SK-N-SH (cell line): Measurements from ENCODE around the gene DNAJA2. TPM values are rescaled to one million over a fixed set of nuclear protein-coding genes. Genes with fewer than 3 reads are reported as not detected.

Experiments
- CTCF ChIA-PET: fragments of 300-600, 350-600 bp; formaldehyde crosslinking; extraction: SDS; loops from one replicate; lab custom pipeline; 2021; lab: Yijun Ruan, JAX
- POLR2A ChIA-PET: fragments of 350-600 bp; sonication (Branson Sonifier 250); formaldehyde crosslinking; extraction: SDS; loops from one replicate; lab custom pipeline; 2020; ENCODE audit warnings: antibody characterized with exemption, inconsistent platforms; lab: Yijun Ruan, JAX
- DNase-seq: peaks from one replicate; pipeline ENCODE4 v3.0.0; 2012
- H2AFZ ChIP-seq: fragments of 200-600 bp; sonication (generic); 2 replicates; pipeline ENCODE4 v1.8.1; 2016; ENCODE audit warnings: antibody characterized with exemption, mild to moderate bottlenecking, low read depth
- H3F3A ChIP-seq: fragments of 200-600 bp; sonication (generic); replicated peaks from 2 replicates; pipeline ENCODE3; 2016; ENCODE audit warnings: antibody characterized with exemption, mild to moderate bottlenecking; ENCODE audit not compliant: insufficient read depth
- H3K27ac ChIP-seq, 2 experiments: fragments of 200-500 bp in 1 of 2; fragments of 200-600 bp in 1 of 2; sonication (Bioruptor generic) in 1 of 2; sonication (generic), shearing (Covaris generic) in 1 of 2; 2 replicates each; pipeline versions ENCODE4 v1.5.1 to v1.6.1; 2014 to 2016; ENCODE audit warnings: low read depth in 2 of 2, inconsistent platforms in 1 of 2, low read length in 1 of 2, mild to moderate bottlenecking in 1 of 2, mixed read lengths in 1 of 2
- H3K27me3 ChIP-seq: fragments of 200-600 bp; sonication (generic), shearing (Covaris generic); 2 replicates; pipeline ENCODE4 v1.6.1; 2016; ENCODE audit warnings: mixed run types; ENCODE audit not compliant: insufficient read depth
- H3K36me3 ChIP-seq, 2 experiments: fragments of 200-500 bp in 1 of 2; fragments of 200-600 bp in 1 of 2; sonication (Bioruptor generic) in 1 of 2; sonication (generic) in 1 of 2; replicated peaks in 1 of 2; 2 replicates each; pipeline versions ENCODE3 to v1.5.1; 2014 to 2016; ENCODE audit warnings: low read length in 1 of 2, mild to moderate bottlenecking in 1 of 2; ENCODE audit not compliant: insufficient read depth in 2 of 2, control insufficient read depth in 1 of 2
- H3K4me1 ChIP-seq, 2 experiments: fragments of 200-500 bp in 1 of 2; fragments of 200-600 bp in 1 of 2; sonication (Bioruptor generic) in 1 of 2; sonication (generic), shearing (Covaris generic) in 1 of 2; 2 replicates each; pipeline versions ENCODE4 v1.5.1 to v1.6.1; 2014 to 2016; ENCODE audit warnings: low read depth in 1 of 2, low read length in 1 of 2, mixed run types in 1 of 2; ENCODE audit not compliant: insufficient read depth in 2 of 2, control insufficient read depth in 1 of 2
- H3K4me2 ChIP-seq: fragments of 200-600 bp; sonication (generic), shearing (Covaris generic); 2 replicates; pipeline ENCODE4 v1.6.1; 2017; ENCODE audit warnings: mixed run types
- H3K4me3 ChIP-seq, 2 experiments: fragments of 200-500 bp in 1 of 2; fragments of 200-600 bp in 1 of 2; sonication (Bioruptor generic) in 1 of 2; sonication (generic), shearing (Covaris generic) in 1 of 2; 2 replicates each; pipeline versions ENCODE4 v1.5.1 to v1.8.1; 2014 to 2016; ENCODE audit warnings: low read depth in 2 of 2, inconsistent platforms in 1 of 2, low read length in 1 of 2, mild to moderate bottlenecking in 1 of 2, mixed read lengths in 1 of 2, moderate library complexity in 1 of 2
- H3K79me2 ChIP-seq: fragments of 200-600 bp; sonication (generic); 2 replicates; pipeline ENCODE4 v1.8.1; 2017; ENCODE audit warnings: mild to moderate bottlenecking; ENCODE audit not compliant: insufficient read depth
- H3K9ac ChIP-seq: fragments of 200-600 bp; sonication (generic); 2 replicates; pipeline ENCODE4 v1.6.1; 2017; ENCODE audit warnings: mixed run types
- H3K9me2 ChIP-seq: fragments of 200-600 bp; sonication (generic); 2 replicates; pipeline ENCODE4 v1.6.1; 2017; ENCODE audit warnings: mixed run types
- H3K9me3 ChIP-seq: fragments of 200-600 bp; sonication (generic); 2 replicates; pipeline ENCODE4 v1.6.1; 2017; ENCODE audit warnings: mixed run types, mild to moderate bottlenecking, moderate library complexity
- H4K20me1 ChIP-seq: fragments of 200-600 bp; sonication (generic); 2 replicates; pipeline ENCODE4 v1.6.1; 2017; ENCODE audit warnings: mild to moderate bottlenecking, mixed run types; ENCODE audit not compliant: insufficient read depth
- ELF1 ChIP-seq: IDR thresholded peaks from 2 replicates; pipeline ENCODE4 v1.4.0; 2012
- FOSL2 ChIP-seq: IDR thresholded peaks from 2 replicates; pipeline ENCODE4 v1.4.0; 2012; ENCODE audit warnings: low read depth, mild to moderate bottlenecking, moderate library complexity, borderline replicate concordance
- GABPA ChIP-seq: IDR thresholded peaks from 2 replicates; pipeline ENCODE4 v1.4.0; 2012; ENCODE audit warnings: low read depth, mild to moderate bottlenecking
- JUND ChIP-seq: IDR thresholded peaks from 2 replicates; pipeline ENCODE4 v1.4.0; 2012
- MAX ChIP-seq: IDR thresholded peaks from 2 replicates; pipeline ENCODE4 v1.4.0; 2012; ENCODE audit warnings: low read depth
- NFIC ChIP-seq: IDR thresholded peaks from 2 replicates; pipeline ENCODE4 v1.4.0; 2012; ENCODE audit warnings: borderline replicate concordance
- RAD21 ChIP-seq: IDR thresholded peaks from 2 replicates; pipeline ENCODE4 v1.6.1; 2012; ENCODE audit warnings: mild to moderate bottlenecking, low read length
- RCOR1 ChIP-seq: fragments of 150-350 bp; IDR thresholded peaks from 2 replicates; pipeline ENCODE4 v1.6.1; 2017; ENCODE audit warnings: antibody characterized with exemption, low read length
- REST ChIP-seq: IDR thresholded peaks from 2 replicates; pipeline ENCODE4 v1.6.1; 2012; ENCODE audit warnings: mild to moderate bottlenecking, low read depth, low read length, moderate library complexity
- SIN3A ChIP-seq: IDR thresholded peaks from 2 replicates; pipeline ENCODE4 v1.6.1; 2012; ENCODE audit warnings: low read depth, mild to moderate bottlenecking, low read length, moderate library complexity, borderline replicate concordance
- TAF1 ChIP-seq: IDR thresholded peaks from 2 replicates; pipeline ENCODE4 v1.6.1; 2012; ENCODE audit warnings: low read depth, mild to moderate bottlenecking, low read length, moderate library complexity, borderline replicate concordance
- TCF12 ChIP-seq: IDR thresholded peaks from 2 replicates; pipeline ENCODE4 v1.4.0; 2012
- WGBS: methylation state at CpG from one replicate; pipeline ENCODE4 v1.1.6; 2017; ENCODE audit warnings: low lambda C conversion rate; 5-methylcytosine and 5-hydroxymethylcytosine counted together
- polyA plus RNA-seq, 3 experiments: library from polyadenylated mRNA; depleted of rRNA; stranded (reverse); fragments of >200 nt; gene quantifications; 2 replicates each; pipeline ENCODE4 v1.2.3, GENCODE V29; 2012
- TF ChIP-seq, protein P1 (sequence below): IDR thresholded peaks from 2 replicates; pipeline ENCODE4 v1.4.0; 2012; ENCODE audit warnings: low read depth, borderline replicate concordance

Gene DNAJA2
- polyA plus RNA-seq, 1 of the 3 experiments (the other 2 are of a cell fraction): 9.7 TPM

DNA sequence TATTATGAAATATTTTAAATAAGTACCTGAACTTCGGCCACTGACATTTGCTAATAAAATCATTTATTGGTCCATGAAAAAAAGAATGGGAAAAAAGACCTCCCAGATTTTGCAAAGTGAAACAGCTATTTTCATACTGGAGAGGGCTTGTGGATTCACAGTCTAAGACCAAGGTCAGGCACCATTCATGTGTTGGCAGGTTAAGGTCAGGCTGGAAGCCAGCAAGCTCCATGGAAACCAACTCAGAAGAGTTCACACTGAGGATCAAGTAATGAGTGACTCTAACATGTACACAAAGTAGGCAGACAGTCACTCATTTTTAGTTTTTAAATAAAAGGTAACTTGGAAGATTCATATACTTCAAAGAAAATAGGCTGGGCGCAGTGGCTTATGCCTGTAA, 3.4 kb downstream of the DNAJA2 start:
- 95% methylated on average over 2 of the region's 2 CpGs for WGBS
- H3K79me2 ChIP-seq: peaks cover 76% of the 10 kb centered on the region
- peaks cover 32% of the 10 kb centered on the region for H4K20me1 ChIP-seq
- H3K4me3 ChIP-seq: no peak overlapping the region
- H3K4me2 ChIP-seq: peak overlapping the region; percentile 45; the same call in 1 of the 2 replicates
- H3K36me3 ChIP-seq: peaks cover 42 to 59% of the 10 kb centered on the region in 2 experiments
- ChIA-PET CTCF (interaction anchor here (0.9 to 3.8 kb wide), 3 partner anchors 22 to 1195 kb away, joined by 3 to 16 read pairs (median 6); no protein-coding TSS in a partner anchor), POLR2A (no interaction called here)
- H3K27ac ChIP-seq: no peak overlapping the region
- peaks cover 11% of the 10 kb centered on the region for H3F3A ChIP-seq
- peaks cover 10 to 13% of the 10 kb centered on the region in 2 experiments; a peak in 3 of 4 replicates for H3K4me1 ChIP-seq
- H3K9me2 ChIP-seq: no peaks in the 10 kb centered on the region
- H3K9me3 ChIP-seq: no peaks in the 10 kb centered on the region
- no peak for TF ChIP-seq FOSL2
- TF ChIP-seq RCOR1: no peak
- TF ChIP-seq, protein P1, sequence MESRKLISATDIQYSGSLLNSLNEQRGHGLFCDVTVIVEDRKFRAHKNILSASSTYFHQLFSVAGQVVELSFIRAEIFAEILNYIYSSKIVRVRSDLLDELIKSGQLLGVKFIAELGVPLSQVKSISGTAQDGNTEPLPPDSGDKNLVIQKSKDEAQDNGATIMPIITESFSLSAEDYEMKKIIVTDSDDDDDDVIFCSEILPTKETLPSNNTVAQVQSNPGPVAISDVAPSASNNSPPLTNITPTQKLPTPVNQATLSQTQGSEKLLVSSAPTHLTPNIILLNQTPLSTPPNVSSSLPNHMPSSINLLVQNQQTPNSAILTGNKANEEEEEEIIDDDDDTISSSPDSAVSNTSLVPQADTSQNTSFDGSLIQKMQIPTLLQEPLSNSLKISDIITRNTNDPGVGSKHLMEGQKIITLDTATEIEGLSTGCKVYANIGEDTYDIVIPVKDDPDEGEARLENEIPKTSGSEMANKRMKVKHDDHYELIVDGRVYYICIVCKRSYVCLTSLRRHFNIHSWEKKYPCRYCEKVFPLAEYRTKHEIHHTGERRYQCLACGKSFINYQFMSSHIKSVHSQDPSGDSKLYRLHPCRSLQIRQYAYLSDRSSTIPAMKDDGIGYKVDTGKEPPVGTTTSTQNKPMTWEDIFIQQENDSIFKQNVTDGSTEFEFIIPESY: no peak
- TF ChIP-seq JUND: no peak
- TF ChIP-seq RAD21: no peak
- TF ChIP-seq SIN3A: no peak
- no peak for TF ChIP-seq TCF12
- TF ChIP-seq NFIC: no peak
- TF ChIP-seq REST: no peak
- no peak for TF ChIP-seq TAF1
- no peak for TF ChIP-seq ELF1
- no peak for TF ChIP-seq MAX
- TF ChIP-seq GABPA: no peak
- H3K27me3 ChIP-seq: no peaks in the 10 kb centered on the region
- no peak for DNase-seq
- no peak overlapping the region for H3K9ac ChIP-seq
- no peak overlapping the region for H2AFZ ChIP-seq
